Stomach (tissue), 9 donors: ENCODE data around the gene ADGRD1. TPM values are rescaled to one million over a fixed set of nuclear protein-coding genes. Genes with fewer than 3 reads are reported as not detected.

Experiments used
- DNase-seq, 2 donors: peaks; one replicate each; pipeline versions ENCODE4 v3.0.0 to v3.0.0-alpha.2; 2013 to 2019
- H3K27ac ChIP-seq, 5 donors: fragments of 200-600 bp in 4 of 5; sonication (generic) in 4 of 5; one replicate each; pipeline ENCODE4 v1.5.1; 2013 to 2019; ENCODE audit warnings: mild to moderate bottlenecking in 1 of 5, moderate library complexity in 1 of 5
- H3K27me3 ChIP-seq, 3 donors: fragments of 200-600 bp; sonication (generic); one replicate each; pipeline ENCODE4 v1.5.1; 2017 to 2019; ENCODE audit warnings: mixed run types in 1 of 3
- H3K36me3 ChIP-seq, 4 donors: fragments of 200-600 bp; sonication (generic); 1 replicate in 3 of 4; 2 replicates in 1 of 4; pipeline ENCODE4 v1.5.1; 2016 to 2019
- H3K4me1 ChIP-seq, 4 donors: fragments of 200-600 bp; sonication (generic); one replicate each; pipeline ENCODE4 v1.5.1; 2016 to 2019
- H3K4me3 ChIP-seq, 4 donors: fragments of 200-600 bp; sonication (generic) in 3 of 4; one replicate each; pipeline ENCODE4 v1.5.1; 2016 to 2019; ENCODE audit warnings: mild to moderate bottlenecking in 1 of 4
- H3K9me3 ChIP-seq, 4 donors: fragments of 200-600 bp; sonication (generic); one replicate each; pipeline ENCODE4 v1.5.1; 2016 to 2019
- CTCF ChIP-seq, 7 experiments: fragments of 450-650 bp in 4 of 7; fragments of 200-600 bp in 3 of 7; sonication (generic) in 3 of 7; IDR thresholded peaks; one replicate each; pipeline ENCODE4 v1.5.1; 2016 to 2019; ENCODE audit warnings: antibody characterized with exemption in 7 of 7, control low read depth in 2 of 7, mild to moderate bottlenecking in 1 of 7
- EP300 ChIP-seq: sonication (generic); formaldehyde crosslinking; IDR thresholded peaks from one replicate; pipeline ENCODE4 v1.6.1; 2017; ENCODE audit warnings: antibody characterized with exemption
- POLR2A ChIP-seq, 4 donors: fragments of 450-650 bp; IDR thresholded peaks; one replicate each; pipeline ENCODE4 v1.6.1; 2016; ENCODE audit warnings: antibody characterized with exemption in 4 of 4, control low read depth in 2 of 4, mild to moderate bottlenecking in 1 of 4, moderate library complexity in 1 of 4
- POLR2AphosphoS5 ChIP-seq, 3 donors: sonication (generic); formaldehyde crosslinking; IDR thresholded peaks; one replicate each; pipeline ENCODE4 v1.6.1; 2016; ENCODE audit warnings: antibody characterized with exemption in 3 of 3
- WGBS, 5 donors: extraction: QIAGEN DNeasy Blood & Tissue Kit in 3 of 5; methylation state at CpG; one replicate each; pipeline versions ENCODE4 v1.1.5 to v1.1.7; 2013 to 2018; 5-methylcytosine and 5-hydroxymethylcytosine counted together
- intact Hi-C: fragments of 100-400 bp; cut with DNase I; formaldehyde crosslinking; loops from one replicate; pipeline ENCODE4 v1.15.1; 2023; ENCODE audit warnings: low total_unique reads
- polyA plus RNA-seq, 3 donors: library from polyadenylated mRNA; stranded (reverse); fragments of 200-250 nt; gene quantifications; one replicate each; pipeline ENCODE4 v1.2.3, GENCODE V29; 2013
- total RNA-seq, 5 donors: library from RNA; depleted of rRNA; stranded (reverse); fragments of >200 nt; gene quantifications; one replicate each; pipeline versions ENCODE4 v1.1.0 to v1.2.3, GENCODE V29; 2014 to 2016
- donor health status: healthy with polysubstance abuse.
- donor health status: Bipolar disorder and iron deficiency.
- donor health status: healthy.

The ADGRD1 gene
- total and polyA plus RNA-seq, 8 donors = 3.7 to 43.8 (median 15.4) TPM

- DNase-seq = no peak
- intact Hi-C loops = no loop called here
- WGBS, 5 donors = 78 to 86% (median 85%) methylated on average over 14 of the region's 14 CpGs
- peaks cover 0 to 11% (median 0%) of the 10 kb centered on the region in 4 donors for H3K36me3 ChIP-seq
- no peak overlapping the region for H3K4me3 ChIP-seq
- no peak overlapping the region for H3K27ac ChIP-seq
- TF ChIP-seq CTCF (IDR thresholded peaks at IDR 0.05) (no peak), POLR2A (IDR thresholded peaks at IDR 0.05) (no peak), EP300 (no peak), POLR2AphosphoS5 (IDR thresholded peaks at IDR 0.05) (no peak)
- H3K9me3 ChIP-seq = no peaks in the 10 kb centered on the region
- no peaks in the 10 kb centered on the region for H3K27me3 ChIP-seq
- peaks cover 0 to 5% (median 0%) of the 10 kb centered on the region in 4 donors for H3K4me1 ChIP-seq
These were observed 136.8 kb downstream of the ADGRD1 start for GRCh38 chr12:131090274-131091210.

- H3K27me3 ChIP-seq = no peaks in the 10 kb centered on the region
- H3K4me3 ChIP-seq = no peak overlapping the region
- peaks cover 0 to 2% (median 0%) of the 10 kb centered on the region in 4 donors for H3K36me3 ChIP-seq
- H3K4me1 ChIP-seq = peaks cover 0 to 5% (median 0%) of the 10 kb centered on the region in 4 donors
- WGBS, 5 donors = 36 to 53% (median 45%) methylated on average over 12 to 13 of the region's 13 CpGs
- TF ChIP-seq POLR2AphosphoS5 (IDR thresholded peaks at IDR 0.05) (no peak), POLR2A (IDR thresholded peaks at IDR 0.05) (no peak)
- H3K27ac ChIP-seq = no peak overlapping the region
- intact Hi-C loops = no loop called here
- H3K9me3 ChIP-seq = no peaks in the 10 kb centered on the region
- peak in 1 of 2 donors; percentile 27 for DNase-seq
These were observed 137.8 kb downstream of the ADGRD1 start for GRCh38 chr12:131091413-131091975.

- Histone ChIP-seq H3K36me3 (no peaks in the 10 kb centered on the region), H3K27ac (no peak overlapping the region), H3K4me3 (no peak overlapping the region), H3K4me1 (peaks cover 0 to 5% (median 0%) of the 10 kb centered on the region in 4 donors), H3K27me3 (no peaks in the 10 kb centered on the region), H3K9me3 (no peaks in the 10 kb centered on the region)
- no peak for TF ChIP-seq POLR2AphosphoS5 (IDR thresholded peaks at IDR 0.05)
- no peak for TF ChIP-seq CTCF (IDR thresholded peaks at IDR 0.05)
- TF ChIP-seq POLR2A (IDR thresholded peaks at IDR 0.05) = no peak
- no peak for TF ChIP-seq EP300
- intact Hi-C loops = no loop called here
- DNase-seq = no peak
- WGBS, 5 donors = 75 to 82% (median 79%) methylated on average over 14 to 18 of the region's 18 CpGs
These were observed 138.4 kb downstream of the ADGRD1 start for GRCh38 chr12:131091976-131092691.

GRCh38 chr12:131092901-131093603 is 139.3 kb downstream of the ADGRD1 start:
- 55 to 62% (median 57%) methylated on average over 13 to 21 of the region's 21 CpGs for WGBS, 5 donors
- Histone ChIP-seq H3K4me1 (peaks cover 0 to 5% (median 0%) of the 10 kb centered on the region in 4 donors), H3K9me3 (no peaks in the 10 kb centered on the region), H3K27ac (no peak overlapping the region), H3K27me3 (no peaks in the 10 kb centered on the region), H3K4me3 (no peak overlapping the region), H3K36me3 (no peaks in the 10 kb centered on the region)
- no peak for TF ChIP-seq POLR2AphosphoS5 (IDR thresholded peaks at IDR 0.05)
- intact Hi-C loops = no loop called here
- DNase-seq = peak in 1 of 2 donors; percentile 20

- WGBS, 5 donors = 0 to 44% (median 27%) methylated on average over 1 to 5 of the region's 5 CpGs
- no peaks in the 10 kb centered on the region for H3K36me3 ChIP-seq
- no peaks in the 10 kb centered on the region for H3K9me3 ChIP-seq
- no peaks in the 10 kb centered on the region for H3K27me3 ChIP-seq
- peaks cover 0 to 5% (median 0%) of the 10 kb centered on the region in 4 donors for H3K4me1 ChIP-seq
- TF ChIP-seq POLR2AphosphoS5 (IDR thresholded peaks at IDR 0.05) = no peak
- TF ChIP-seq CTCF (IDR thresholded peaks at IDR 0.05) = no peak
- TF ChIP-seq POLR2A (IDR thresholded peaks at IDR 0.05) = no peak
- no peak for TF ChIP-seq EP300
- no peak overlapping the region for H3K27ac ChIP-seq
- H3K4me3 ChIP-seq = no peak overlapping the region
- intact Hi-C loops = no loop called here
- no peak for DNase-seq
These were observed 139.9 kb downstream of the ADGRD1 start for GRCh38 chr12:131093604-131093955.
